GM23338 (cell line): ENCODE measurements around the gene LAS1L. TPM values are rescaled to one million over a fixed set of nuclear protein-coding genes. Genes with fewer than 3 reads are reported as not detected.

Source experiments
- polyA plus RNA-seq: library from polyadenylated mRNA; unstranded; fragments of >200 nt; fragmentation: Nextera tagmentation; extraction: Ambion mirVana; gene quantifications from 2 replicates; pipeline ENCODE4 v1.2.1, GENCODE V29; 2016
- total RNA-seq: library from RNA; depleted of rRNA; stranded (reverse); fragments of >200 nt; shearing (Covaris generic); gene quantifications from 2 replicates; pipeline ENCODE4 v1.2.3, GENCODE V29; 2014; rRNA removed

The LAS1L gene
- total and polyA plus RNA-seq, 2 experiments from 2014 or later = 46.5 to 64.4 TPM

Other genes with a start within 250 kb of the LAS1L start
- gene MSN, start 132.9 kb upstream of the LAS1L start, total RNA-seq = 111 and 120 TPM in 2 replicates
- 47.5 and 49.2 TPM in 2 replicates for gene MSN, start 132.9 kb upstream of the LAS1L start, polyA plus RNA-seq